ENCODE measurements around the gene ZFP14.
A peak's percentile ranks its signal among the peaks of the same experiment; 100 is the strongest.
"Not testable (repeated sequence)": the region's sequence is repeated elsewhere in the genome, so short reads cannot be mapped to it uniquely, and the experiment has no call there.

ZFP14 gene

GRCh38 chr19:36330216-36330615, 48.8 kb downstream of the ZFP14 start:
- DNase-seq (ENCODE audit: low read depth) = no peak
- H3K4me3 ChIP-seq (ENCODE audit: low read length) = no peak overlapping the region
- TF ChIP-seq CTCF (conservative IDR thresholded peaks at IDR 0.05; ENCODE audit: low read length) = no peak

- H3K4me3 ChIP-seq (ENCODE audit: low read length); DNase-seq (ENCODE audit: low read depth): not testable (repeated sequence)
Measured at GRCh38 chr19:36329534-36329933, 49.5 kb downstream of the ZFP14 start.

- not testable (repeated sequence) for H3K4me3 ChIP-seq (ENCODE audit: low read length); DNase-seq (ENCODE audit: low read depth)
Measured at GRCh38 chr19:36326649-36327048, 52.4 kb downstream of the ZFP14 start.

- not testable (repeated sequence) for H3K4me3 ChIP-seq (ENCODE audit: low read length); DNase-seq (ENCODE audit: low read depth)
Measured at GRCh38 chr19:36315164-36315563, 63.8 kb downstream of the ZFP14 start.

GRCh38 chr19:36314053-36314452, 64.9 kb downstream of the ZFP14 start:
- H3K4me3 ChIP-seq (ENCODE audit: low read length); DNase-seq (ENCODE audit: low read depth): not testable (repeated sequence)

- DNase-seq (ENCODE audit: low read depth); H3K4me3 ChIP-seq (ENCODE audit: low read length): not testable (repeated sequence)
Measured at GRCh38 chr19:36311098-36311760, 67.8 kb downstream of the ZFP14 start.

- DNase-seq (ENCODE audit: low read depth) = peak; percentile 40
Measured at GRCh38 chr19:36310416-36310990, 68.5 kb downstream of the ZFP14 start.

GRCh38 chr19:36309759-36310158, 69.2 kb downstream of the ZFP14 start:
- DNase-seq (ENCODE audit: low read depth); H3K4me3 ChIP-seq (ENCODE audit: low read length): not testable (repeated sequence)

More at GRCh38 chr19:36310416-36310990, 68.5 kb downstream of the ZFP14 start:
- not testable (repeated sequence) for H3K4me3 ChIP-seq (ENCODE audit: low read length)

- DNase-seq (ENCODE audit: low read depth); H3K4me3 ChIP-seq (ENCODE audit: low read length): not testable (repeated sequence)
Measured at GRCh38 chr19:36309309-36309708, 69.7 kb downstream of the ZFP14 start.

GRCh38 chr19:36292317-36292716, 86.7 kb downstream of the ZFP14 start:
- not testable (repeated sequence) for DNase-seq (ENCODE audit: low read depth); H3K4me3 ChIP-seq (ENCODE audit: low read length)

All from AG10803 (cell line).